Myocyte (in vitro differentiated cells): ENCODE data around the gene MRPL39. TPM values are rescaled to one million over a fixed set of nuclear protein-coding genes. Genes with fewer than 3 reads are reported as not detected.

ENCODE experiments used
- DNase-seq: peaks from one replicate; pipeline ENCODE4 v3.0.0-alpha.2; 2012; ENCODE audit warnings: low read depth
- microRNA counts: library from miRNA; unstranded; fragments of <30 nt; microRNA quantifications from one replicate; lab custom pipeline; 2016
- total RNA-seq: library from RNA; depleted of rRNA; stranded (reverse); fragments of >200 nt; gene quantifications from 2 replicates; pipeline ENCODE4 v1.2.3, GENCODE V29; 2014

MRPL39 gene
- total RNA-seq, 1 donor from 2014 or later, result 33.2 TPM

DNA sequence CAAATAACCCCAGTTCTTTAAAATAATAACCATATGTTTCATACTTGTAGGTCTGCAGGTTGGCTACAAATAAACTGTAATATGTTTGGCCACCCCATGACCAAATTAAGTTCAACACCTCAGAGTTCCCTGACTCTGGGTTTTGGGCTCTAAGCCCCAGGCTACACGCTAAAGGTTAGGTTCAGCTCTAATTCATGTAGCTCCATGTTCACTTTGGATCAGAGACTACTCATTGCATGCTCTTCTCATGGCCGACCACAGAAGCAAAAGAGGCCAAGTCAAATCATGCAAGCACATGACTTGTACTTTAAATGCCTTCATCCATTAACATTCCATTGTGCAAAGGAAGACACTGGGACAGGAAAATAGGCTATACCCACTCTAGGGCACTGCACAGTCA, 66.2 kb downstream of the MRPL39 start:
- no peak for DNase-seq

DNA sequence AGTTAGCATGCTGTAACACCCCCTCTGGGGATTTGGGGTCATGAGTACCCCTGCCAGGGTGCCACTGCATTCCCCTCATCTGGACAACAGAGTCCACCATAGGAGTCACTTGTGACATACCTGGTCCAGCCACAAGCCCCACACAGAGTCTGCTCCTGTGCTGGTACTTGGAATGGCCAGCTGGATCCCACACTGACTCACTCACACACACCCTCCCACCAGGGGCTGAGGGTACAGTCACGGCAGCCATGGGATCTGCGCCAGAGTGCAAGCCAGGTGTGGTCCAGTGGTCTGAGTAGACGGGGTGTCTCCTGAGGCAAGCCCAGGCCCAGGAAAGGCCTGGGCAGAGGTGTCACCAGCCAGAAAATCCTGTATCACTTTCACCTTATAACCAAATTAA, 67.7 kb downstream of the MRPL39 start:
- peak; percentile 13 for DNase-seq

DNA sequence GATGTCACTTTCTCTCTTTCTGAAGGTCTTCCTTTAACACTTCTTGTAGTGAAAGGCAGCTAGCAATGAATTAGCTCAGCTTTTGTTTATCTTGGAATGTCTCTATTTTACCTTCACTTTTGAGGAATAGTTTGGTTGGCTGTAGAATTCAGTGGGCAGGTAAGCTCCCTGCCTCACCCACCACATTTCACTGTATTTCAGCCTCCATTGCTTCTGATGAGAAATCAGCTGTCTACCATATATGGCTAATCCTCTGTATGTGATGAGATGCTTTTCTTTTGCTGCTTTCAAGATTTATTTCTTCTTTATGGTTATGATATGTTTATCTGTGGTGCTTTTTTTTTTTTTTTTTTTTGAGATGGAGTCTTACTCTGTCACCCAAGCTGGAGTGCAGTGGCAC, 70.1 kb downstream of the MRPL39 start:
- DNase-seq, result no peak

- no peak for DNase-seq
Measured at GRCh38 chr21:25536752-25537151, 70.5 kb downstream of the MRPL39 start.

DNA sequence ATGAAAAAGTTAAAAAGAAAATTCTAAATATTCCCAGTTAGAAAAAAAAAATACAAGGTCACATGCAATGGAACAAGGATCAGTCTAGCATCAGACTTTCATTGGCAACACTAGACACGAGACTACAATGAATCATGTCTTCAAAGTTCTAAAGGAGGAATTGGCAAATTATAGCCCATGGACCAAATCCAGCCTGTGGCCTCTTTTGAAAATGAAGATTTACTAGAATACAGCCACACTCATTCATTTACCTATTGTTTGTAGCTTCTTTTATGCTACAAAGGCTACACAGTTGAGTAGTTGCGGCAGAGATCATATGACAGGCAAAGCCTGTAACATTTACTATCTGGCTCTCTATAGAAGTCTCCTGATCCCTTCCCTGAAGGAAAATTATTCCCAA, 71.4 kb downstream of the MRPL39 start:
- no peak for DNase-seq

MicroRNAs within 50 kb of the gene (microRNA counts, 767-probe panel; counts per million panel counts)
- microRNA hsa-miR-155-5p (lab: Ali Mortazavi, UCI), result not detected

Other genes starting within 250 kb of the MRPL39 start
- 34.0 and 45.3 TPM in 2 replicates for gene JAM2, start 31.8 kb upstream of the MRPL39 start, total RNA-seq
- gene ATP5PF, start 127.4 kb upstream of the MRPL39 start, total RNA-seq, result 163 and 184 TPM in 2 replicates
- gene GABPA, start 127.5 kb upstream of the MRPL39 start, total RNA-seq, result 28.7 and 32.6 TPM in 2 replicates